ENCODE data around the gene PLEKHH2.
"Not testable (repeated sequence)": the region's sequence is repeated elsewhere in the genome, so short reads cannot be mapped to it uniquely, and the experiment has no call there.

PLEKHH2 gene

DNA sequence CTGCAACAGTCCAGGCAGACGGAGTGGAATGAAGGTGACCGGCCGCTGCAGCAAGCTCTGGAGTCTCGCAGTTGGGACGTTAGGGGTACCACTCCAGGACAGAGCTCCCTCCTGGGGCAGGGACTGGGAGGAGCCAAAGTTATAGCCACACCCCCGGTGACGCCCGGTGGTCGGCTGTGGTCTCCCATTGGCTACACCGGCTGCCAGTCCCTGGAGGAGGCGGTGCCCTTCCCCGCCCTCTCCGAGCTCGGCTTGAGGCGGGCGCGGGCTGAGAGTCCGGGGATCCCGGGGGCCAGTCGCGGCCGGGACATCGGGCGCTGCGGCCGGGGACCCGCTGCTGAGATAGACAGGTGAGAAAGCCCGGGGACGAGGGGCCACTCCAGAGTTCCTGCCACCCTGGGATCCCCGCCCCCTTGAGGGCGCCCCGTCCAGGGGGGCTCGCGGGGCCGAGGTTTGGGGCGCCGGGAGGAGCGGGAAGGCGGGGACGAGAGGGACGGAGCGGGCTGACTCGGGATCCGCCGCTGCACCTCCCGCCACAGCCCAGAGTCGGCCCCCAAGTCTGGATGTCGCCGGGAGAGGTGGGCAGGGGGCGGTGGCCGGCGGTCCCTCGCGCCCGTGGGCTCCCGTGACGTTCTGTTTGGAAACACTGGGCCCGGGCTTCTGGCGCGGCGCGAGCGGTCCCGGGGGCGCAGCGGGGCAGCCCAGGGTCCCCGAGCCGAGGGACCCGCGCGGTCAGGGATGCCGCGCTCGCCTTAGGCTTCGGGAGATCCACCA is at the start of gene PLEKHH2:
PLEKHH2 (plus strand) TSS at position 231 of the 774 bp plus-strand sequence. CDS start 7,414 bp downstream, outside the sequence.
- DNase-seq (ENCODE audit: low spot score), result peak; percentile 98

DNA sequence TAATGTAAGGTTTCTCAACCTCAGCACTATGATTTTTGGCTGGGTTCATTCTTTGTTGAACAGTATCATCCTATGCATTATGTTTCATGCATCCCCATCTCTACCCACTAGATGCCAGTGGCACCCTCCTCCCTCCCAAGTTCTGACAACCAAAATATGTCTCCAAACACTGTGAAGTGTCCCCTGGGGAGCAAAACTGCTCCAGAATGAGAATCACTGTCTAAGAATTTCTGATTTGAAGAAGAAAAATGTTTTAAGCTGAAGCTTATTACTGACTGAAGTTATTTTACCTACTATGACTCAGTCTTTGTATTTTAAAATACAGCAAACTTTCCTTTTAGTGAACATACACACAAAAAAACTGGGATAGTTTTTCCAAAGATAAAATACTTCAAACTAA is 44.6 kb upstream of the PLEKHH2 start:
- no peak for DNase-seq (ENCODE audit: low spot score)

DNA sequence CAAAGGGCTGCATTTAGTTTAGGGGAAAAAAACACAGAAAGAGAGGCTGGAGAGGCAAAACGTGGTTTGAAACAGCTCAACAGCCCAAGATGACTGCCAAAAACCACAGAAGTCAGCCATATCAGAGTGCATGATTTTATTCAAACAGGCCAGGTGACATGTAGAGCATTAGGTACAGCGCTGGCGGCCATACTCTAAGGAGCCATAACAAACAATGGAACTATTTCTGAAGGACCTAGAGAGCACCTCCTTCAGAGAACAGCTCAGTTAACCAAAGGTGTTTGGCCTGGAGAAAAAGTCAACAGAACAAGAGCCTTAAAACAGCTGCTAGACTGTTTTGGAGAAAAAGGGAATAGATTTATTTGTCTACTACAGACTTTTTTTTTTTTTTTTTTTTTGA is 43.8 kb upstream of the PLEKHH2 start:
- DNase-seq (ENCODE audit: low spot score), result no peak

DNA sequence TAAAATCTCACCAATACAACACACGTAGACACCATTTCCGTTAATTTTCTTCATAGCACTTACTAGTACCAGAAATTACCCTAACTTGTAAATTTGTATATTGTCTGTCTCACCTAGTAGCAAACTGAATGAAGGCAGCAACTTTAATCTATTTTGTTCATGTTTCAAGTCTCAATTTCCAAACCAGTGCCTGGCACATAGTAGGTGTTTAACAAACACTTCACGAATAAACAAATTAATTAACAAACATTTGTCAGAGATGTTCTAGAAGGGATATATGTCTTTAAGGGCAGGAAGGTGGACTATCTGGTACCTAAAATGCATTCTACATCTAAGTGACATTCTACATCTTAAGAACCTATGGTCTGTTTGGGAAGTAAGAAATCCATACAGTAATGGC is 42.2 kb upstream of the PLEKHH2 start:
- no peak for DNase-seq (ENCODE audit: low spot score)

DNA sequence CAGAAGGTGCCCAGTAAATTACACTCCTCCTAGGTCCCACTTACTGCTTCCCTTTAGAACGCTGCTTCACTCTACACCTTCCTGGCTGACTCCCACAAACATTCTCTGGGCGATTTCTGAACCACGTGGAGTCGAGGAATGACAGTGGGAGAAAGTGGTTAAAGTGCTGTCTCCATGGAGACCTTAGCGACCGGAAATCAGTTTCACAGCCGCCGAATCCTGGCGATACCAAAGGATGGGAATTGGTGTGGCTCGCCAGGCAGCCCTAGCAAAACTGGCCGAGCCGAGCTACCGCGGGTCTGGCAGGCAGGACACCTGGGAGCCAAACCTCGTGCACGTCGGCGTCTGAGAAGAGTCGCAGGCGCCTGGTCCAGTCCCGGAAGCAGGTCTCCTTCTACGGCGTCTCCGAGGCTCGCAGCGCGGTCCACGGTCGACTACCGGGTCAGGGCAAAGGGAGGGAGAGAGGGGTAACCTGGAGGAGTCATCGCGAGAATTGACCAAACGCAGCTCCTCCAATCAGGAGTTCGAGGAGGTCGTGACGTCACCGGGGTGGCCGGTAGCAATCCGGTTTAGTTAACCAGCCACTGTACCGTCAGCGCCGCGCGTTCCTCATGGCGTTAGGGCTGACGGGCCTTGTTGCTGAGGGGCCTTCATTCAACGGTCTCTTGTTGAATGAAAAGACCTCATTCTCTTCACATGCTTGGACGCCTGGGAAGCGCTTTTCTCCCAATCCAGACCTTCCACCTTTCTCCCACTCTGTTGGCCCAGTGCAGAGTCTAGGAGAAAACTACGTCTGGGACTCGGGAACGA is 41.3 kb upstream of the PLEKHH2 start, which contains the start of gene THADA:
THADA (minus strand) TSS at position 436 of the 810 bp plus-strand sequence. CDS start 3,646 bp downstream, outside the sequence.
- peak; percentile 95 for DNase-seq (ENCODE audit: low spot score)

DNA sequence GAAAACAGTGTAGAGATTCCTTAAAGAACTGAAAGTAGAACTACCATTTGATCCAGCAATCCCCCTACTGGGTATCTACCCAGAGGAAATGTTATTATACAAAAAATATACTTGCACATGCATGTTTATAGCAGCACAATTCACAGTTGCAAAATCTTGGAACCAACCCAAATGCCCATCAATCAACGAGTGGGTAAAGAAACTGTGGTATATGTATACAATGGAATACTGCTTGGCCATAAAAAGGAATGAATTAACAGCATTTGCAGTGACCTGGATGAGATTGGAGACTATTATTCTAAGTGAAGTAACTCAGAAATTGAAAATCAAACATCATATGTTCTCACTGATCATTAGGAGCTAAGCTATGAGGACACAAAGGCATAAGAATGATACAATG is 36.5 kb upstream of the PLEKHH2 start:
- not testable (repeated sequence) for DNase-seq (ENCODE audit: low spot score)

DNA sequence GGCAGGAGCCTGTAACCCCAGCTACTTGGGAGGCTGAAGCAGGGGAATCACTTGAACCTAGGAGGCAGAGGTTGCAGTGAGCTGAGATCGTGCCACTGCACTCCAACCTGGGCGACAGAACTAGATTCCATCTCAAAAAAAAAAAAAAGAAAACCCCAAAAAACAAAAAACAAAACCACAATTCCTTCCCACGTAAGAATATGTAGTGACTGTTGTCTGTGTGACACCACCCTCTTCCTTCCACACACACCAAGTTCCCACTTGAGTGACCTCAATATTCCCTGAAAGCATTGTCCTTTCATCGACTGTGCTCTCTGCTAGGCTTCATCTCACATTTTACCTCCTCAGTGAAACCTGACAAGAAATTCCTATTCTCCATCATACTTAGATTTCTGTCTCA is 32.4 kb upstream of the PLEKHH2 start:
- DNase-seq (ENCODE audit: low spot score), result no peak

DNA sequence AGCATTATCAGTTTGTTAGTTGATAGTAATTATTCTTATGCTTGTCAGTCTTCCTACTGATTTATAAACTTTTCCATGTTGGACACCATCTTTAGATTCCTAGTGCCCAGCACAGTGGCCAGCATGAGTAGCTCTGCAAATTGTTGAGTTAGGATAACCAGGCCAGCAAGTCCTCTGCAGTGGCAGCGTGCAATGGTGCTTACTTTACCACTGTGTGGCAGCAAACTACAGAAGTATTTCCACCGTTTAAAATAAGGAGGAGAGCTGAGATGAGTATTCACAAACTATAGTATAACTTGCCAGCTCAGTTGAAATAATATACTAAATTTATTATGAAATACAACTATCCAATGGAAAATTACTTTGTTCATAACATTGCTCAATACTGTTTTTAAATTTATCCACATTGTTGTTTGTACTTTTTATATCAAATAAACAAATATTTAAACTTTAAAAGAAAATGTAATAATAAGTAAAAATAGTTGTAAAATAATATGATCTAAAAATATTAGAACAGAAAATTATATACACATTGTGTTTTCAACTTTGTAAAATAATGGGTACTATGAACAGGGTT is 31.9 kb upstream of the PLEKHH2 start:
- DNase-seq (ENCODE audit: low spot score), result peak; percentile 41

DNA sequence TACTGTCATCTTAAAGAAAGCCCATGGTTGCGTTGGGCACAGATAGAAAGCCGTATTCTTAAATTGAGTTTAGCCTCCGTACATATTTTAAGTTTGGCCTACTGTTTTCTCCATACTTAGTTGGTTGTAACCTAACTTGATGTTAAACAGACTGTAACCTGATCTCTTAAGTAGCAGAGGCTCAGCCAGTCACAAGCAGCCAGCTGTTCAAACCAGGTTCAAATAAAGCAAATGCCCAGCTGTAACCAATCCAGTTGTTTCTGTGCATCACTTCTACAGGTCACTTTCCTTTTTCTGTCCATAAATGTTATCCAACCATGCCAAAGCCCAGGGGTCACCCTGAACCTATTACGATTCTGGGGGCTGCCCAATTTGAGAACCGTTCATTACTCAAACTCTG is 31.2 kb upstream of the PLEKHH2 start:
- DNase-seq (ENCODE audit: low spot score), result no peak

DNA sequence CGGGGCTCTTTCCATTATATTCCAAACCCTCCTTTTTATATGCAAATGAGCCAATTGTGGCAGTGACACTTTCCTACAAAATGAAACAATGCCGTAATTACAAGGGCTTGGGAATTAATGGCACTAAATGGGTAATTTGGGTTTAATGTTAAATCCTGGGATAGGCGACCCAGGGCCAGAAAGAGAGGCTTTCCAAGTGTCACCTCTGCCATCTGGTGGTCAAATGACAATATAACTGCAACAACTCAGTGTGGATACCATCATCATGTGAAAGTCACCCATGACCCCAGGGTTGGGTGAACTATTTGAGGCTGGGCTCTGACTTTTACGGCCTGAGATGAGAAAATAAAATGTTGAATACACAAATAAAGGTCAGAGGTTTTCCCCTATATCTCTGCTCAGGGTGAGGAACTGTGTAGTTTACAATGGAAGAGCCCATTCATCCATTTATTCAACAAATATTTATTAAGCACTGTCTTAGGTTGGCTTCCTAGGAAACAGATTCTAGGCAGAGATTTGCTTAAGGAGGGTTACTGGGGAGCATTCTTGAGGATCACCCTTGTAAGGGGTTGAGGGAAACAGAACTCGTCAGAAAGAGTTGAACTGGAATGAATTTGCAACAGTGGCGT is 27.7 kb upstream of the PLEKHH2 start:
- peak; percentile 49 for DNase-seq (ENCODE audit: low spot score)

DNA sequence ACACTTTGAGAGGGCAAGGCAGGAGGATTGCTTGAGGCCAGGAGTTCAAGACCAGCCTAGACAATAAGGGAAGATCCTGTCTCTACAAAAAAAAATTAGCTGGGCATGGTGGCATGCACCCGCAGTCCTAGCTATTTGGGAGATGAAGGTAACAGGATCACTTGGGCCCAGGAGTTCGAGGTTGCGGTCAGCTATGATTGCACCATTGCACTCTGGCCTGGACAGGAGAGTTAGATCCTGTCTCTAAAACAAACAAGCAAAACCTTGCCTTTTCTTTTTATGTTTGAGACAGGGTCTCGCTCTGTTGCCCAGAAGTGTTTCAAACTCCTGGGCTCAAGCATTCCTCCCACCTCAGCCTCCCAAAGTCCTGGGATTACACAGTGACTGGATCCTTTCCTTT is 26.7 kb upstream of the PLEKHH2 start:
- no peak for DNase-seq (ENCODE audit: low spot score)

DNA sequence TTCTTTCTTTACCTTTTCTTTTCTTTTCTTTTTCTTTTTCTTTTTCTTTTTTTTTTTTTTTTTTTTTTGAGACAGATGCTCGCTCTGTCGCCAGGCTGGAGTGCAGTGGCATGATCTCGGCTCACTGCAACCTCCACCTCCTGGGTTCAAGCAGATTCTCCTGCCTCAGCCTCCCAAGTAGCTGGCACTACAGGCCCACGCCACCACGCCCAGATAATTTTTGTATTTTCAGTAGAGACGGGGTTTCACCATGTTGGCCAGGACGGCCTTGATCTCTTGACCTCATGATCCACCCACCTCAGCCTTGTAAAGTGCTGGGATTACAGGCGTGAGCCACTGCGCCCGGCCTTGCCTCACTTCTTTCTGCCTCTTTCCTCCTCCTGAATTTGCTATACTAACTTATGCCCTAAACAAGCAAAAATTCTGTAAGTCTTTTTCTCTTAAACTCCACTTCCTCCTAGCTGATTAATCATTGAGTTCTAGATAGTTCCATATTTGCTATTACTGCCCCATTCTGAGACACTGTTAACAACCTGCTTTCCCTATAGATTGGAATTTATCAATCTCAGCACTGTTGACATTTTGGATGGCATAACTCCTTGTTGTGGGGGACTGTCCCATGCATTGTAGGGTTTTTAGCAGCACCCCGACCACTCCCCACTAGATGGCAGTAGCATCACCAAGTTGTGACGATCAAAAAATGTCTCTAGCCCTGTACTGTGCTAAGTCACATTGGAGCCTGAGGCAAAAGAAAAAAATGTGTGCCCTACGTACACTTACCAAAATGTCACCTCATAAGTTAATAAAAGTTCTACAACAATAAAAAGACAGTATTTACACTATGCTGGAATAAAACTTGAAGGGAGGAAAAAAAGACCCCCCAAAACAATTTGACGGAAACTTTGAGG is 24.8 kb upstream of the PLEKHH2 start:
- peak; percentile 65 for DNase-seq (ENCODE audit: low spot score)

DNA sequence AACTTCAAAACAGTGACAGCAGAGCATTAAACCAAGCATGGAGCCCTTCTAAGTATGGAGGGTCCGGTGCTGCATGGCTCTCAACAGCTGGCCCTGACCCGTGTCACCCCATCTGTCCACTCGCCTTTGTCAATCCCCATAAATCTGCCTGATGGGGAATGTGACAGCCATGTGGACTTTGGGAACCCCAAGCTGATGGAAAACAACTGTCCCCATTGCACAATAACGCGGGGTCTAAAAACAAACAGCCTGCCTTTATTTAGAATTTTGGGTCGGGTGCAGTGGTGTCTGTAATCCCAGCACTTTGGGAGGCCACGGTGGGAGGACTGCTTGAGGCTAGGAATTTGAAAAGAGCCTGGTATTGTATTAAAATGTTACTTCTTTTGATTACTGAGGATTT is 24.1 kb upstream of the PLEKHH2 start:
- DNase-seq (ENCODE audit: low spot score), result no peak

DNA sequence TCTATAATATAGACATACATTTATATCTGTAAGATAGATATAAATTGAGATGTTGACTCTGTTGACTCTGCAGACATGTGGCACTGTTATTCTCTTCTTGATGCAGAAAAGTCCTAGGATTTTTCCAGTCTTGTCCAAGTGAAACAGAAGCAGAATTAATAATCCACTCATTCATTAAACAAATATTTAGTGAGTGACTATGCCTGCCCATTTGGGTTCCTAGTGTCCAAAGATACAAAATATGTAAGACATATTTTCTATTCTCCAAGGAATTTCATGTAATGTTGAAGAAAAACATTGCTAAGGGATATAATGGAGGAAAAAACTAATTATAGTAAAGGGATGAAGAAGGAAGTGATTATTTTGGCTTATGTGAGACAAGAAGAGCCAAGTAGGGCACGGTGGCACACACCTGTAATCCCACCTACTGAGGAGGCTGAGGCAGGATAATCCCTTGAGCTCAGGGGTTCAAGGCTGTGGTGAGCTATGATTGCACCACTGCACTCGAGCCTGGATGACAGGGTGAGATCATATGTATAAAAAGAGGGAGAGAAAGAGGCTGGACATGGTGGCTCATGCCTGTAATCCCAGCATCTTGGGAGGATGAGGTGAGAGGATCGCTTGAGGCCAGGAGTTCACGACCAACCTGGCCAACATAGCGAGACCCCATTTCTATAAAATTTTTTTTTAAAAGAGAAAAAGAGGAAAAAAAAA is 19.9 kb upstream of the PLEKHH2 start:
- DNase-seq (ENCODE audit: low spot score), result no peak

DNA sequence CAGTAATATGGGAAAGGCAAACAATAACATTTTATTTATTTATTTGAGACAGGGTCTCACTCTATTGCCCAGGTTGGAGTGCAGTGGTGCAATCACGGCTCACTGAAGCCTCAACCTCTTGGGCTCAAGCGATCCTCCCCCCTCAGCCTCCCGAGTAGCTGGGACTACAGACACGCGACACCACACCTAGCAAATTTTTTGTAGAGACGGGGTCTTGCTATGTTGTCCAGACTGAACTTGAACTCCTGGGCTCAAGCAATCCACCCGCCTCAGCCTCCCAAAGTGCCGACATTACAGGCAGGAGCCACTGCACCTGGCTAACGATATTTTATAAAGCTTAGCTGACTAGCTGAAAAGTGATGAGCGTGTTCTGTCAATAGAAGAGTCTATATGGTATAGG is 17.5 kb upstream of the PLEKHH2 start:
- no peak for DNase-seq (ENCODE audit: low spot score)

DNA sequence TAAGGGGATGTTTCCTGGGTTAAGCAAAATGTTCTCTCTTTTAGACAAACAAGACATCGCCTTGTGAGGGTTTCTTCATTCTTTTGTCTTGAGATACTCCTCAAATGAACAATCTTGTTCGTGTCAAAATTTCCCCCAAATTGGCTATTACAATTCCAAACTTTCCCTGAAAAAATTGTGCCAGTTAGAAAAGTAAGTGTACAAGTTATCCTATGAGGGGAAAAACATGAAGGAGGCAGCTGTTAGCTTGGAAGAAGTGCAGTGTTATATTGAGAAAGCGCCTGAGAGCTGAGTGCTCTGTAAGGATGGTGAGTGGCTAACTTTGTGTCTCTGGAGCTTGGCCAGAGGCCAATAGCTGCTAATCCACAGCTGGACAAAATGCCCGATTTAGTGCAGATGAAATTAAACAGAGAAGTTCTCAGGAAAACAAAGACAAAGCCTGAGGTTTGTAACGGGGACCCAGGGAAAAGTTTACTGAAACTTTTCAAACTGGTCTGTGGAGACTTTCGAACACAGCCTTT is 14.1 kb upstream of the PLEKHH2 start:
- no peak for DNase-seq (ENCODE audit: low spot score)

DNA sequence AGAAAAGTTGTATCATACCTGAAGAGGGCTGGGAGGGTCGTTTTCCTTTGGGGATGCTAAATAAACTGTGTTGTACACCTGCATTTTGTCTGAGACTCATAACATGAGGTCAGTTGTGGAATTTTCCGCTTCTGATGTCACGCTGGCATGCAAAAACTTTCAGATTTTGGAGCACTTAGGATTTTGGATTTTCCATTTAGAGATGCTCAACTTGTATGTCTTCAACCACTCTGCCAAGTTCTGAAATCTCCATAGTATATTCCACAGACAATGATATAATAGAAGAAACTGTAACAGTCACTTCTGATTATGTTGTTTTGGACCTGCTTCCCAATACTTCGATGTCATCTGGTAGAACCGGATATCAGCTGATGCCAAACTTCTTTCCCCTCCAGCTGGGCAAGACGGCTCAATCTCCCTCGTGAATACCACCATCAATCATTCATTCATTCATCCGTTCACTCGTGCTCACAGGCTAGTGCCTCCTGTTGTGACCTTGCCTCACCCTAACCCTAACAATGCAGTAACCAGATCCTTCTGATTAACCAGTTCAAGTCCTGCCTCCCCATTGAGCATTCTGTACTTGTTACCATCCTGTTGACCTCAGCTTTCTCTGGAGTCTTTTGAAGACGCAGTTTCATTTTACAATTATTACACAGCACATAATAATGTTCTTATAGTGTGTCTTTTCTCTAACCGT is 5.3 kb upstream of the PLEKHH2 start:
- DNase-seq (ENCODE audit: low spot score), result no peak

DNA sequence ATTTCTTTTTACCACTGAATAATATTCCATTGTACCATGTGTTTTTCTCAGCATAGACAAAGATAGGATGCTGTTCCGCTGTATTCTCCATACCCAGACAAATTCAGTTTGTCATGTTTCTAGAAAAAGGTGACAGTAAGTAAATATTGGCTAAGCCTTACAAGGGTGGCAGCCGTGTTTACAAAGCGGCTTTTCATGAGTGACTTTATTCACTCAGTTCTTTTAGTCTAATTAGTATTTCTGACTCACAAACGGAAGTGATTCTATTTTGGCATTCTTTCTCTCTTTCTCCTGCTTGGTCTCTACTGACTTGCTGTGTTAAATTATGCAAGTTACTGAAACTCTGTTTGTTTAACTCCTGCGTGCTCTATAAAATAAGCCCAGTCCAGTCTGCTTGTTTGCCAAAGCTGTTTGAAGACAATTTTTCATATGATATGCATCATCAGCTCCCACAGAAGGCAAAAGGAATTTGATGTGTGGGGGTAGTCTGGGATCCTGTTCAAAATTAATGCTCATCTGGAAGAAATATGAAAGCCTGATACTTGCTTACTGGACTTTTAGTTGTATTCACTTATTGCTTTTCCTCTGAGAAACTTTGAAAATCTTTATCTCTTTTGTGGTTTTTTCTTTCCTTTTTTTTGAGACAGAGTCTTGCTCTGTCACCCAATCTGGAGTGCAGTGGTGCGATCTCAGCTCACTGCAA is 2.3 kb upstream of the PLEKHH2 start:
- peak; percentile 38 for DNase-seq (ENCODE audit: low spot score)

DNA sequence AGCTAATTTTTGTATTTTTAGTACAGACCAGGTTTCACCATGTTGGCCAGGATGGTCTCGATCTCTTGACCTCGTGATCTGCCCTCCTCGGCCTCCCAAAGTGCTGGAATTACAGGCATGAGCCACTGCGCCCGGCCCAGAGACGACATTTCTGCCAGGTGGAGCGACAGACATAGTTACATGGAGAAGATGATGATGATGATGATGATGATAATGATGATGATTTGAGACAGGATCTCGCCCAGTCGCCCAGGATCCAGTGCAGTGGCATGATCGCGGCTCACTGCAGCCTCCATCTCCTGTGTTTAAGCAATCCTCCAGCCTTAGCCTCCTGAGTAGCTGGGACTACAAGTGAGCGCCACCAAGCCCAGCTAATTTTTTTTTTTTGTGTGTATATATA is 907 bp upstream of the PLEKHH2 start:
- not testable (repeated sequence) for DNase-seq (ENCODE audit: low spot score)
